IPS DF 4.7 (cell line): ENCODE measurements around the gene IQCC.

Experiments
- DNase-seq: peaks from one replicate; pipeline ENCODE4 v3.0.0-alpha.2; 2013; ENCODE audit warnings: low spot score; ENCODE audit errors: extremely low read depth

IQCC gene

GRCh38 chr1:32195972-32196823 lies 9.3 kb upstream of the IQCC start:
- no peak for DNase-seq

GRCh38 chr1:32197074-32197473 lies 8.4 kb upstream of the IQCC start:
- no peak for DNase-seq

GRCh38 chr1:32197837-32198236 lies 7.6 kb upstream of the IQCC start:
- no peak for DNase-seq

GRCh38 chr1:32198237-32199042 lies 7.0 kb upstream of the IQCC start:
- DNase-seq, result no peak

- no peak for DNase-seq
Measured at GRCh38 chr1:32199043-32199716, 6.3 kb upstream of the IQCC start.

- no peak for DNase-seq
Measured at GRCh38 chr1:32199717-32200072, 5.8 kb upstream of the IQCC start.

GRCh38 chr1:32200226-32201010 lies 5.1 kb upstream of the IQCC start, which contains the start of gene CCDC28B:
CCDC28B (plus strand) TSS chr1:32200595; CDS start chr1:32201936, 1,341 bp downstream.
- DNase-seq, result no peak

- DNase-seq, result no peak
Measured at GRCh38 chr1:32201011-32201855, 4.2 kb upstream of the IQCC start.

- DNase-seq, result no peak
Measured at GRCh38 chr1:32204943-32205361, 519 bp upstream of the IQCC start.

GRCh38 chr1:32208469-32208868 lies 3.0 kb downstream of the IQCC start:
- DNase-seq, result no peak

- DNase-seq, result no peak
Measured at GRCh38 chr1:32208891-32209328, 3.4 kb downstream of the IQCC start, which contains the start of gene DCDC2B. DCDC2B (plus strand) TSS chr1:32209089; CDS start chr1:32209094, 5 bp downstream.

- no peak for DNase-seq
Measured at GRCh38 chr1:32215629-32216480, 10.4 kb downstream of the IQCC start.

GRCh38 chr1:32216566-32216965 lies 11.1 kb downstream of the IQCC start:
- DNase-seq, result no peak

GRCh38 chr1:32219022-32219421 lies 13.6 kb downstream of the IQCC start:
- DNase-seq, result no peak

- no peak for DNase-seq
Measured at GRCh38 chr1:32220746-32221580, 15.5 kb downstream of the IQCC start.

GRCh38 chr1:32221581-32221979 lies 16.1 kb downstream of the IQCC start:
- no peak for DNase-seq

- DNase-seq, result peak; percentile 98
Measured at GRCh38 chr1:32221980-32222755, 16.7 kb downstream of the IQCC start, which contains the start of the genes EIF3I and TMEM234. EIF3I (plus strand) TSS chr1:32222407; CDS start chr1:32222442, 35 bp downstream. TMEM234 (minus strand) TSS chr1:32222353; CDS start chr1:32222322, 31 bp downstream.
